Left lung (tissue), 10 donors: ENCODE measurements around the gene TBC1D8. TPM values are rescaled to one million over a fixed set of nuclear protein-coding genes. Genes with fewer than 3 reads are reported as not detected.

Experiments used
- ATAC-seq: fragments of 200-7000 bp; cut with Tn5 transposase; one replicate; pipeline ENCODE4 v1.9.1; 2020; ENCODE audit warnings: moderate library complexity
- DNase-seq, 4 donors: peaks; one replicate each; pipeline ENCODE4 v3.0.0-alpha.2; 2013 to 2020
- H3K27ac ChIP-seq, 2 donors: fragments of 200-600 bp; sonication (generic) in 1 of 2; one replicate each; pipeline versions ENCODE4 v1.5.0 to v1.8.0; 2020 to 2021
- H3K27me3 ChIP-seq, 2 donors: fragments of 200-600 bp; sonication (generic) in 1 of 2; one replicate each; pipeline versions ENCODE4 v1.5.0 to v1.8.0; 2020 to 2021
- H3K36me3 ChIP-seq, 2 donors: fragments of 200-600 bp; sonication (generic) in 1 of 2; one replicate each; pipeline versions ENCODE4 v1.5.0 to v1.8.0; 2020 to 2021
- H3K4me1 ChIP-seq, 2 donors: fragments of 200-600 bp; one replicate each; pipeline ENCODE4 v1.8.0; 2021
- H3K4me3 ChIP-seq, 2 donors: fragments of 200-600 bp; sonication (generic) in 1 of 2; one replicate each; pipeline versions ENCODE4 v1.5.0 to v1.8.0; 2020 to 2021; ENCODE audit warnings: mild to moderate bottlenecking in 1 of 2
- H3K9me3 ChIP-seq, 2 donors: fragments of 200-600 bp; sonication (generic) in 1 of 2; one replicate each; pipeline versions ENCODE4 v1.5.0 to v1.8.0; 2020 to 2021
- intact Hi-C, 2 donors: fragments of 100-400 bp; cut with DNase I; formaldehyde crosslinking; loops; one replicate each; pipeline versions ENCODE4 v1.11.2 to v1.14.2; 2022
- polyA plus RNA-seq, 6 donors: library from polyadenylated mRNA; unstranded; fragments of 120-200 nt; gene quantifications; one replicate each; pipeline ENCODE4 v1.2.1, GENCODE V29; 2013; ENCODE audit not compliant: insufficient read length in 6 of 6
- total RNA-seq, 2 donors: library from RNA; stranded (reverse); fragmentation: NEBNext Ultra II Directional; extraction: Animal tissue kit (Norgen Biotek cat#: 25700); gene quantifications; one replicate each; pipeline ENCODE4 v1.2.1, GENCODE V29; 2021
- TF ChIP-seq, protein P1 (sequence below), 2 donors: fragments of 200-600 bp; sonication (generic) in 1 of 2; IDR thresholded peaks; one replicate each; pipeline versions ENCODE4 v1.5.0 to v1.8.0; 2021; ENCODE audit warnings: antibody characterized with exemption in 2 of 2
- donor health status: DM: no; HTN: yes; CAD: no.
- donor health status: DM: no; HTN: no; CAD: no.

TBC1D8 gene
- total and polyA plus RNA-seq, 8 donors, result 11.7 to 36.5 (median 32.1) TPM

DNA sequence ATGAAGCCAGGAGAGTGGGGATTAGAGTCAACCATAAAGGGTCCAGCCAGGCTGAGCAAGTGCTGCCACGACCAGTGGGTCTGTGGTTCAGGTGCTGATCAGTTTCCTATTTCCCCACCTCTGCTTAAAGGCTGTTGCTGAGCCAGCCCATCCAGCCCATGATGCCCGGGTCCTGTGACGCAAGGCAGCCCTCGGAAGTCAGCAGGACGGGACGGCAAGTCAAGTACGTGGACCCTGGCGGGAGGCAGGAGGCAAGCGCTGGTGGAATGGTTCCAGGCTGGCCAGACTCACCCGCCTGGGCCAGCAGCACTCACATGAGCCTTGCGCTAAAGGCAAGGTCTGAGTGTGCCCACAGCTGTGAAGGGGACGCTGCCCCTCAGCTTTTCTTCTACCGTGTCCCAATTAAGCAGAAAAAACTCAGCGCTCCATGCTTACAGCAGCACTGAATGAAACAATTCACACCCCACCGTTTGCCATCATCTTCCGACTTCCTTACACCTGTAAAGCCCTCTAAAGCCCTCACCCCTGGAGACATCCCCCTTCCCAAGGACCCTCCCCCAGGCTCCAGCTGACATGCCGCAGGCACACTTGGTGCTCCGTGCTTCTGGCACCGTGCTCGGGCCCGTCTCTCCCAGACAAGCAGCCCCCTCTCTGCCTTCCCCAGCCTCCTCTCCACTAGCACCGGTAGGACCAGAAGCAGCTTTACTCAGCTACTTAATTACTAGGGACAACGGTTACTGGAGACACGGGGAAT is 160.4 kb downstream of the TBC1D8 start:
- H3K4me1 ChIP-seq, result no peaks in the 10 kb centered on the region
- no peak overlapping the region for H3K27ac ChIP-seq
- intact Hi-C loops, result no loop called here
- TF ChIP-seq, protein P1, sequence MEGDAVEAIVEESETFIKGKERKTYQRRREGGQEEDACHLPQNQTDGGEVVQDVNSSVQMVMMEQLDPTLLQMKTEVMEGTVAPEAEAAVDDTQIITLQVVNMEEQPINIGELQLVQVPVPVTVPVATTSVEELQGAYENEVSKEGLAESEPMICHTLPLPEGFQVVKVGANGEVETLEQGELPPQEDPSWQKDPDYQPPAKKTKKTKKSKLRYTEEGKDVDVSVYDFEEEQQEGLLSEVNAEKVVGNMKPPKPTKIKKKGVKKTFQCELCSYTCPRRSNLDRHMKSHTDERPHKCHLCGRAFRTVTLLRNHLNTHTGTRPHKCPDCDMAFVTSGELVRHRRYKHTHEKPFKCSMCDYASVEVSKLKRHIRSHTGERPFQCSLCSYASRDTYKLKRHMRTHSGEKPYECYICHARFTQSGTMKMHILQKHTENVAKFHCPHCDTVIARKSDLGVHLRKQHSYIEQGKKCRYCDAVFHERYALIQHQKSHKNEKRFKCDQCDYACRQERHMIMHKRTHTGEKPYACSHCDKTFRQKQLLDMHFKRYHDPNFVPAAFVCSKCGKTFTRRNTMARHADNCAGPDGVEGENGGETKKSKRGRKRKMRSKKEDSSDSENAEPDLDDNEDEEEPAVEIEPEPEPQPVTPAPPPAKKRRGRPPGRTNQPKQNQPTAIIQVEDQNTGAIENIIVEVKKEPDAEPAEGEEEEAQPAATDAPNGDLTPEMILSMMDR (IDR thresholded peaks at IDR 0.05), result no peak
- ATAC-seq (no peak), DNase-seq (no peak)
- H3K9me3 ChIP-seq, result no peaks in the 10 kb centered on the region
- no peaks in the 10 kb centered on the region for H3K36me3 ChIP-seq
- H3K27me3 ChIP-seq, result no peaks in the 10 kb centered on the region
- no peak overlapping the region for H3K4me3 ChIP-seq

DNA sequence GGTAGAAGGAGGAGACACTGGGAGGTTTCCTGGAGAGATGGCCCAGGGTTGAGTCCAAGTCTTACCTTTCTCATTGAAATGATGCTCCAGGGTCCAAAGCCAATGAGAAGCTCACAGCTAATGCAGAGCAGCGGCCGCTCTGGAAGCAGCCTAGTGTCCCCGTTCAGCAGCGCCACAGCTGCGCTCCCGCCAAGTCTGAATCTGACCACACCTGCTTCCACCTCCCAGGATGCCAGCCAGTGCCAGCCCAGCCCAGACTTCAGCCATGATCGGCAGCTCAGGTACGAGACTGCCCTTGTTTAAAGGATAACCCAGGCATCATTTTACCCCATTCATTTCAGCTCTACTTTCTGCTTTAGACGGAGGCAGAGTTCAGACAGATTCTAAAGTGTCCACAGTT is 161.0 kb downstream of the TBC1D8 start:
- no peaks in the 10 kb centered on the region for H3K27me3 ChIP-seq
- no peak overlapping the region for H3K27ac ChIP-seq
- no peaks in the 10 kb centered on the region for H3K4me1 ChIP-seq
- ATAC-seq (no peak), DNase-seq (no peak)
- H3K4me3 ChIP-seq, result no peak overlapping the region
- intact Hi-C loops, result no loop called here
- TF ChIP-seq, protein P1 (IDR thresholded peaks at IDR 0.05), result no peak
- no peaks in the 10 kb centered on the region for H3K9me3 ChIP-seq
- no peaks in the 10 kb centered on the region for H3K36me3 ChIP-seq

- no peaks in the 10 kb centered on the region for H3K36me3 ChIP-seq
- DNase-seq, result no peak
- intact Hi-C loops, result loop anchor here in 1 of 2 donors (5.0 kb wide), 2 partner anchors 257 to 382 kb away; no protein-coding TSS in a partner anchor
- H3K27me3 ChIP-seq, result no peaks in the 10 kb centered on the region
- H3K4me3 ChIP-seq, result no peak overlapping the region
- TF ChIP-seq, protein P1 (IDR thresholded peaks at IDR 0.05), result no peak
- no peaks in the 10 kb centered on the region for H3K9me3 ChIP-seq
- H3K27ac ChIP-seq, result no peak overlapping the region
- ATAC-seq, result no peak
- no peaks in the 10 kb centered on the region for H3K4me1 ChIP-seq
Measured at GRCh38 chr2:100989666-100990065, 161.5 kb downstream of the TBC1D8 start.

DNA sequence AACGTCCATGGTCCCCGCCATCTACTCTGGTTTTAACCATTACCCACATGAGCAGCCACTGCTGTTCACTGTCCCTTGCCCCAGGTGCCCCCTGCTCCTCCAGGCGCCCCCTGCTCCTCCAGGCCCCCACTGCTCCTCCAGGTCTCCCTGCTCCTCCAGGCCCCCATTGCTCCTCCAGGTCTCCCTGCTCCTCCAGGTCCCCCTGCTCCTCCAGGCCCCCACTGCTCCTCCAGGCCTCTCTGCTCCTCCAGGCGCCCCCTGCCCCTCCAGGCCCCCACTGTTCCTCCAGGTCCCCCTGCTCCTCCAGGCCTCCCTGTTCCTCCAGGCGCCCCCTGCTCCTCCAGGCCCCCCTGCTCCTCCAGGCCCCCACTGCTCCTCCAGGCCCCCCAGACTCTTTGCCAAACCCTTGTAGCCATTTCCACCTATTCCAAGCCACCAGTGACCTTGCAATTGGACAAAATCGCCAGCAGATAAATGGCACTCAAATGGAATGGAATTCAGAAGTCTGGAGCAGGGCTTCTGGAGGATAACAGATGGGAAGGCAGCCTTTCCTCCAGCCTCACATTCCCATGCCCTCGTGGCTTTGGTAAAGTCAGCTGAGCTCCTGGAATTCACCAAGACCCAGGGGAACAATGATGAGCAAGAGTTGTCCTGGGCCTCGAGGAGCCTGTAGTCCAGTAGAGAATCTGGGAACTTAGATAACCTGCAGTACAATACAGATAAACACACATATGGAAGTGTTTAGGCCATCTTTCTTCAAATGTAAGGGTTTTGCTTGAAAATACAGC is 162.4 kb downstream of the TBC1D8 start:
- Histone ChIP-seq H3K36me3 (no peaks in the 10 kb centered on the region), H3K4me1 (no peaks in the 10 kb centered on the region), H3K9me3 (no peaks in the 10 kb centered on the region), H3K27ac (no peak overlapping the region), H3K4me3 (no peak overlapping the region), H3K27me3 (no peaks in the 10 kb centered on the region)
- DNase-seq (no peak), ATAC-seq (no peak)
- TF ChIP-seq, protein P1 (IDR thresholded peaks at IDR 0.05), result no peak
- intact Hi-C loops, result loop anchor here in 1 of 2 donors (5.0 kb wide), 2 partner anchors 257 to 382 kb away; no protein-coding TSS in a partner anchor

GRCh38 chr2:100987974-100988373 is 163.2 kb downstream of the TBC1D8 start:
- intact Hi-C loops, result loop anchor here in 1 of 2 donors (5.0 kb wide), 2 partner anchors 256 to 381 kb away; no protein-coding TSS in a partner anchor
- no peaks in the 10 kb centered on the region for H3K27me3 ChIP-seq
- no peak overlapping the region for H3K4me3 ChIP-seq
- no peaks in the 10 kb centered on the region for H3K4me1 ChIP-seq
- H3K36me3 ChIP-seq, result no peaks in the 10 kb centered on the region
- H3K27ac ChIP-seq, result no peak overlapping the region
- TF ChIP-seq, protein P1 (IDR thresholded peaks at IDR 0.05), result no peak
- no peak for ATAC-seq
- no peaks in the 10 kb centered on the region for H3K9me3 ChIP-seq
- no peak for DNase-seq
